Gastroesophageal sphincter (tissue), 2 donors: ENCODE results near the gene OXSR1.
"Not testable (repeated sequence)": the region's sequence is repeated elsewhere in the genome, so short reads cannot be mapped to it uniquely, and the experiment has no call there.

Experiments used
- EP300 ChIP-seq: sonication (generic); formaldehyde crosslinking; IDR thresholded peaks from one replicate; pipeline ENCODE4 v1.6.1; 2017; ENCODE audit warnings: antibody characterized with exemption, mild to moderate bottlenecking
- POLR2A ChIP-seq, 2 donors: fragments of 450-650 bp; IDR thresholded peaks; one replicate each; pipeline ENCODE4 v1.6.1; 2017; ENCODE audit warnings: antibody characterized with exemption in 2 of 2, mild to moderate bottlenecking in 2 of 2, moderate library complexity in 1 of 2

DNA sequence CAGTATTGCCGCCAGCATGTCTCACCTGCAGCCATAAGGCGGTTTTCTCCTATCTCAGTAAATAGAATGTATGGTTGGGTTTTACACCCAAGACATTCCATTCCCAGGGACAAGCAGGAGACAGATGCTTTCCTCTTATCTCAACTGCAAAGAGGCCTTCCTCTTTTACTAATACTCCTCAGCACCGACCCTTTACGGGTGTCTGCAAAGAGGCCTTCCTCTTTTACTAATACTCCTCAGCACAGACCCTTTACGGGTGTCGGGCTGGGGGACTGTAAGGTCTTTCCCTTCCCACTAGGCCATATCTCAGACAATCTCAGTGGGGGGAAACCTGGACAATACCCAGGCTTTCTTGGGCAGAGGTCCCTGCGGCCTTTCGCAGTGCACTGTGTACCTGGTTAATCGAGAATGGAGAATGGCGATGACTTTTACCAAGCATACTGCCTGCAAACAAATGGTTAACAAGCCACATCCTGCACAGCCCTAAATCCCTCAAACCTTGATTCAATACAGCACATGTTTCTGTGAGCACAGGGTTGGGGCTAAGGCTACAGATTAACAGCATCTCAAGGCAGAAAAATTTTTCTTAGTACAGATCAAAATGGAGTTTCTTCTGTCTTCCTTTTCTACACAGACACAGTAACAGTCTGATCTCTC lies 29.6 kb upstream of the OXSR1 start:
- TF ChIP-seq POLR2A (IDR thresholded peaks at IDR 0.05); EP300: not testable (repeated sequence)
